ENCODE data around the gene SMCHD1. TPM values are rescaled to one million over a fixed set of nuclear protein-coding genes. Genes with fewer than 3 reads are reported as not detected.

SMCHD1 gene
- total RNA-seq, 6 experiments from 2014 or later: 13.9 to 31.0 (median 17.3) TPM

Small RNAs within 50 kb of the gene (small RNA-seq; reads per million reads assigned to genes)
- gene RF00019: 0 reads per million in 2 experiments
- gene RNU6-340P: 0 reads per million in 2 experiments

Other genes starting within 250 kb of the SMCHD1 start
- 1 to 10 TPM; 3.2 to 4.9 (median 3.3) TPM for gene METTL4, start 84.2 kb upstream of the SMCHD1 start, total RNA-seq
- 1 to 10 TPM in 2 of 6 experiments, under 1 TPM in 3, not detected in 1; 0.34 to 1.6 (median 0.55) TPM for gene NDC80, start 84.2 kb upstream of the SMCHD1 start, total RNA-seq
- 1 to 10 TPM in 5 of 6 experiments, under 1 TPM in 1; 0.99 to 4.4 (median 2.3) TPM for gene EMILIN2, start 191.3 kb downstream of the SMCHD1 start, total RNA-seq

All from right lobe of liver (tissue), 5 donors.